ENCODE data around the gene HBG1. TPM values are rescaled to one million over a fixed set of nuclear protein-coding genes. Genes with fewer than 3 reads are reported as not detected.

The HBG1 gene
- total RNA-seq, 1 donor from 2014 or later, result 5.3 TPM

DNA sequence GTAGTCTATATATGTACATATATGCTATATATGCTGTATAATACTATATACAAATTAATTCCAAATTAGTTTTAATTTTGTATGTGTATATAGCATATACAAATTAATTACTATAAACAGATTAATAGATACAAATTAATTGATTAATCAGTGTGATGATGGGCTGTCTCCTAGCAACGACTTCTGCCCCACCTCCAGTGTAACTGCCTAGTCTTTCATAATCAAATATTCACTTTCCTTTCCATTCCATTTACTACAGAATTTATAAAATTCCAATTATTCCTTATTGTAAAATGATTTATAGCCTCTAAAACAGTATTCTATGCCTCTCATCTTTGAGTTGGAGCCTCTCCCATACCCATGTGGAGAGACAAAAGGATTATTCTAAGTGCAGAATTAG is 16.4 kb downstream of the HBG1 start:
- intact Hi-C loops (cut with DNase I), result no loop called here
- ATAC-seq (no peak), DNase-seq (ENCODE audit: low spot score) (no peak)

DNA sequence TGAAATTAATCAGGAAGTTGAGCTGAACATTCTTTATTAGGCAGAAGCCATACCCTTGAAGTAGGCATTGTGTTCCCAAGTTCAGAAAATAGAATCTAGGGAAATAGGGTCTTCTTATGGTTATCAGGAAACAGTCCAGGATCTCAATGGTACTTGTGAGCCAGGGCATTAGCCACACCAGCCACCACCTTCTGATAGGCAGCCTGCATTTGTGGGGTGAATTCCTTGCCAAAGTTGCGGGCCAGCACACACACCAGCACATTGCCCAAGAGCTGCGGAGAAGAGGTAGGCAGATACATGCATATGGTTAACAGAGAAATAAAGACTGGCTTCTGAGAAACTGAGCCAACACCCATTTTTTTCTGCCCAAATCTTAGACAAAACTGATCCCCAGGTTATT is 16.8 kb downstream of the HBG1 start:
- no peak for DNase-seq (ENCODE audit: low spot score)
- intact Hi-C loops (cut with DNase I), result no loop called here
- ATAC-seq, result no peak

- ATAC-seq, result no peak
- intact Hi-C loops (cut with DNase I), result no loop called here
- no peak for DNase-seq (ENCODE audit: low spot score)
Measured at GRCh38 chr11:5232176-5232575, 17.5 kb downstream of the HBG1 start.

DNA sequence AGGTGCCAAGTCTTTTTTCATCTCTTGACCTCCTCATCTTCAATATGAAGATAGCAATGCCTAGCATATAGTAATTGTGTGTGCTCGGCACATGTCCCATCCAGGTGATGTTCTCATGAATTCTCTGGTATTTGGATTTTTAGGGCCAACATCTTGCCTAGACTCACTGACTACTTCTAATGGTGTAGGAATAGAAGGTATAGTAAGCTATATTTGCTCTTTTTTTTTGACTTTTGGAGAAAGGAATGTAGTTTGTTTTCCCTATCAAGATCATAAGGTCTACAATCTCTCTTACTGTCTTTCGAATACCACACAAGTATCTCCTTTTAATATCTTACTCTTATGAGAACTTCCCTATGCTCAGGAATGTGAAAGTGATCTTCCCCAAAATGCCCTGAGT is 18.5 kb downstream of the HBG1 start:
- intact Hi-C loops (cut with DNase I), result no loop called here
- no peak for DNase-seq (ENCODE audit: low spot score)
- ATAC-seq, result no peak

DNA sequence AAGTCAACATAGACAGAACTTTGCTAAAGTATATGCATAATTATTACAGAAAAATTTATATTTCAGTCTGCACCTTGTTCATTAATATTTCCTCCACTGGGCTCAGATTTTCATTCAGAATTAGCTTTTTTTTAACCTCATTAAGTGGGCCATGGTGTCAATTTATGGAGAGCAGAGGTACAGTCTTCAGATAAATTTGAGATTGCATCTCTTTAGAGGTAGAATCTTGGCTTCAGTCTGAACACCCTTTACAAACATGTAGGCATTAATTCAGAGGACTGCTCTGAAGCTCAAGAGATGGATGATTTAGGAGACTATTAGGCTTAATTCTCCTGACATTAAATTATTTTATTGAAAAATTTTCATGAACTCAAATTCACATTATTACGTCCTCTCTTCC is 19.4 kb downstream of the HBG1 start:
- ATAC-seq, result no peak
- intact Hi-C loops (cut with DNase I), result no loop called here
- DNase-seq (ENCODE audit: low spot score), result no peak

DNA sequence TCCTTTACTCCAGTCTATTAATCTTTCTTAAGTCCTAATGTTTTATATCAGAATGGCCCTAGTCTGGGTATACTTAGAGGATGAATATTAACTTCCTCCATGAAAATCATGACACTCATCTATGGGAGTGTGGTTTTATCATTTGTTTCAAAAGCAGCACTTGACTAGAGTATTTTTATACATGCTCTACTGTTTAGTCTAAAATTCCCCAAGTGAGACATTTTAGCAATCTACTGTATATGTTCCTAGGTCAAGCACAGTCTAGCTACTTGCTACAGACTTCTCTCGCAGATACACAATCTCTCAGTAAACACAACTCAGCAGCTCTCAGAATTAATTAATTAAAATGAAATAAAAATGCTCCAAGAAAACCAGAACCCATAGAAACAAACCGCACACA is 19.9 kb downstream of the HBG1 start:
- intact Hi-C loops (cut with DNase I), result no loop called here
- no peak for ATAC-seq
- DNase-seq (ENCODE audit: low spot score), result no peak

DNA sequence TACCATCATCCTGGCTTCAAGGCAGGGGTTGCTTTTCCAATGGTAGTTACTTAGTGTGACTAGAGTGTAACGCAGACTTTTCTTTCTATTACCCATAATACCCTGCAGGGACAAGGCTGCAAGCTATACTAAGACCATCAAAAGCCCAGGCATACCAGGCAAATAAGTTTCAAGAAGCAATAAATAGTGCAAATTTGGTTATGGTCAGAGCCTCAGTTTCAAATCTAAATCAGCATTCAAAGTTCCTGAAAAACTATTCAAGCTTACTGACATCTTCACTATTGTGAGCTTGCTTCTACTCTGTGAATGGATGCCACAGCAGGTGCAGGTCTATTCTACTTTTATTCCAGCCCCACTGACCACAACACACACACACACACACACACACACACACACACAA is 20.3 kb downstream of the HBG1 start:
- no peak for DNase-seq (ENCODE audit: low spot score)
- intact Hi-C loops (cut with DNase I), result no loop called here
- ATAC-seq, result no peak

DNA sequence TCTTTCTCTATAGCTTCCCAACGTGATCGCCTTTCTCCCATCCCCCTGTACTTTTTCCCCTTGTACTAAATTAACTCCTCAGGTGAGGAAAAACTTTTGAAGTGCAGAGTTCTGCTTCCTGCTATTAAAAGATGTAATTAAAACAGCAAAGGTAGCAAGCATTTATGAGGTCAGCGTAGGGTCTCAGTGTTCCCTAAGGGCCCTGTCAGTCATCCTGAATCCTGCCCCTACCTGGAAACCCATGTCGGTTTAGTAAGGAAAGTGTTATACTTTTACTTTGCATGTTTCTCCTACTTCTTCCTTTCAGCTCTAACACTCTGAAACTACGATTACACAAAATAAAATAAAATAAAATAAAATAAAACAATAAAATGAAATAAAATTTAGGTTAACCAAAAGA is 21.5 kb downstream of the HBG1 start:
- ATAC-seq (no peak), DNase-seq (ENCODE audit: low spot score) (no peak)
- intact Hi-C loops (cut with DNase I), result no loop called here

DNA sequence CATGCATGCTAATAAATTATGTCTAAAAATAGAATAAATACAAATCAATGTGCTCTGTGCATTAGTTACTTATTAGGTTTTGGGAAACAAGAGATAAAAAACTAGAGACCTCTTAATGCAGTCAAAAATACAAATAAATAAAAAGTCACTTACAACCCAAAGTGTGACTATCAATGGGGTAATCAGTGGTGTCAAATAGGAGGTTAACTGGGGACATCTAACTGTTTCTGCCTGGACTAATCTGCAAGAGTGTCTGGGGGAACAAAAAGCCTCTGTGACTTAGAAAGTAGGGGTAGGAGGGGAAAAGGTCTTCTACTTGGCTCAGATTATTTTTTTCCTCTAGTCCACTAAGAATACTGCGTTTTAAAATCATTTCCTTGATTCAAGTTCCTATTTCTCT is 22.0 kb downstream of the HBG1 start:
- no peak for DNase-seq (ENCODE audit: low spot score)
- ATAC-seq, result no peak
- intact Hi-C loops (cut with DNase I), result no loop called here

GRCh38 chr11:5226732-5227310 is 22.8 kb downstream of the HBG1 start, which contains the start of gene HBB:
Gene HBB, minus strand, starts transcription at chr11:5227071. Its CDS starts 50 bp downstream, at chr11:5227021.
- no peak for ATAC-seq
- intact Hi-C loops (cut with DNase I), result no loop called here
- no peak for DNase-seq (ENCODE audit: low spot score)

- intact Hi-C loops (cut with DNase I), result no loop called here
Measured at GRCh38 chr11:5225480-5225871, 24.2 kb downstream of the HBG1 start.

GRCh38 chr11:5224538-5225479 is 24.8 kb downstream of the HBG1 start:
- ATAC-seq, result no peak
- no peak for DNase-seq (ENCODE audit: low spot score)
- intact Hi-C loops (cut with DNase I), result no loop called here

More at GRCh38 chr11:5225480-5225871, 24.2 kb downstream of the HBG1 start:
- no peak for DNase-seq (ENCODE audit: low spot score)
- peak; percentile 45 for ATAC-seq

GRCh38 chr11:5223686-5224085 is 26.0 kb downstream of the HBG1 start:
- DNase-seq (ENCODE audit: low spot score) (no peak), ATAC-seq (no peak)

GRCh38 chr11:5223146-5223545 is 26.5 kb downstream of the HBG1 start:
- intact Hi-C loops (cut with DNase I), result no loop called here
- ATAC-seq, result no peak
- no peak for DNase-seq (ENCODE audit: low spot score)

More at GRCh38 chr11:5223686-5224085, 26.0 kb downstream of the HBG1 start:
- intact Hi-C loops (cut with DNase I), result no loop called here

- DNase-seq (ENCODE audit: low spot score) (no peak), ATAC-seq (no peak)
- intact Hi-C loops (cut with DNase I), result no loop called here
Measured at GRCh38 chr11:5210376-5210885, 39.2 kb downstream of the HBG1 start.

DNA sequence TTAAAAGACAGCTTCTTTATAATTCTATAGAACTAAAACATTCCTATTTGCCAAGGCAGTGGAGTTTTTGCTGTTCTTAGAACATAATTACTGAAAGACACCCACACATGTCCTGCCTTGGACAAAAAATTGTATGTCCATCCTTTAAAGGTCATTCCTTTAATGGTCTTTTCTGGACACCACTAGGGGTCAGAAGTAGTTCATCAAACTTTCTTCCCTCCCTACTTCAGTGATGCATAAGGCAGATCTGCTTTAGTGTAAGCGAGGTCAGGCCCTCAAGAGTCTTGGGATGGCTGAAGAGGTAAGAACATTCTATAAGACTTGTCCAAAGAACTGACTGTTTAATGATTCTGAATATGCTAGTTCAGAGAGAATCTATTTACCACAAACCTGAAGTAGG is 44.9 kb downstream of the HBG1 start:
- ATAC-seq (no peak), DNase-seq (ENCODE audit: low spot score) (no peak)
- intact Hi-C loops (cut with DNase I), result no loop called here

GRCh38 chr11:5203366-5203765 is 46.3 kb downstream of the HBG1 start:
- intact Hi-C loops (cut with DNase I), result no loop called here
- ATAC-seq, result no peak
- DNase-seq (ENCODE audit: low spot score), result no peak

GRCh38 chr11:5200582-5200981 is 49.1 kb downstream of the HBG1 start, which contains the start of gene OR51V1:
Gene OR51V1, minus strand, starts transcription at chr11:5200682. Its CDS starts 0 bp downstream, at chr11:5200682.
- intact Hi-C loops (cut with DNase I), result no loop called here
- no peak for ATAC-seq
- DNase-seq (ENCODE audit: low spot score), result no peak

DNA sequence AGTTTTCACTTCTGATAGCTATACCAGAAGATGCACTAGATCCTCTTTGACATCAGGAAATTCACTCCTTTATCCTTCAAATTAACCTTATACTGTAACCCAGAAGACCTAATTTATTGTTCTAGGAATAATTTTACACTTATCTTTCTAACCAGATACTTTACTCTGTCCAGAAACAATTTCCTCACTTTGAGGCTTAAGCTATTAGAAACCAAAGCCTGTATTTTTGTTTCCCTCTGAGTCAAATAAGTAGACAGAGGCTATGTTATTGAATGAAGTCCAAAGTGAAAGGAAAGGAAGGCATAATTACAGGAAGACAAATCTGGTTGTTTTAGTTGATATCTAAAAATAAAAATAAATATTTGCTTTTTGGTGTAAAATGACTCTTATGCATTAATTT is 51.4 kb downstream of the HBG1 start:
- ATAC-seq (no peak), DNase-seq (ENCODE audit: low spot score) (no peak)
- intact Hi-C loops (cut with DNase I), result no loop called here
